HepG2 (cell line): ENCODE results near the gene UBE2N. TPM values are rescaled to one million over a fixed set of nuclear protein-coding genes. Genes with fewer than 3 reads are reported as not detected.

Source experiments
- ATAC-seq: fragments of 200-7000 bp; cut with Tn5 transposase; 3 replicates; pipeline ENCODE4 v1.9.1; 2020; ENCODE audit warnings: mild to moderate bottlenecking, moderate library complexity
- BruUV-seq: library from RNA; stranded (reverse); fragments of 400-500 nt; replicated peaks from 2 replicates; lab custom pipeline; 2021; lab: Mats Ljungman, UMichigan
- CTCF ChIA-PET: fragments of 300-600 bp; formaldehyde crosslinking; extraction: SDS; loops from one replicate; lab custom pipeline; 2021; ENCODE audit warnings: low total read pairs, inconsistent platforms, low intra/inter-chr PET ratio; lab: Yijun Ruan, JAX
- POLR2A ChIA-PET: fragments of 350-600 bp; sonication (Branson Sonifier 250); formaldehyde crosslinking; loops from one replicate; lab custom pipeline; 2020; ENCODE audit warnings: antibody characterized with exemption, inconsistent platforms; lab: Yijun Ruan, JAX
- DNase-seq: peaks from one replicate; pipeline ENCODE4 v3.0.0-alpha.2; 2015; ENCODE audit warnings: low spot score
- FAIRE-seq: peaks from 3 replicates; lab custom pipeline; 2011; peaks lifted over from hg19 to GRCh38; lab: Jason Lieb, UNC
- H2AFZ ChIP-seq: one replicate; pipeline ENCODE4 v1.6.1; 2011; ENCODE audit warnings: low read length, inconsistent platforms
- H3K27ac ChIP-seq: fragments of 300-600 bp; 3 replicates; pipeline ENCODE4 v1.8.0; 2011; ENCODE audit warnings: mixed run types, mild to moderate bottlenecking, mixed read lengths, low read length, inconsistent platforms; ENCODE audit not compliant: insufficient read depth; ENCODE audit errors: extremely low read length
- H3K27me3 ChIP-seq, 2 experiments: fragments of 200-600 bp in 1 of 2; 2 replicates in 1 of 2; 3 replicates in 1 of 2; pipeline versions ENCODE4 v1.6.0 to v1.8.0; 2011; ENCODE audit warnings: low read length in 2 of 2, mild to moderate bottlenecking in 2 of 2, moderate library complexity in 2 of 2, inconsistent platforms in 1 of 2; ENCODE audit not compliant: insufficient read depth in 2 of 2, control insufficient read depth in 1 of 2
- H3K36me3 ChIP-seq, 2 experiments: fragments of 200-600 bp in 1 of 2; replicated peaks in 1 of 2; 2 replicates in 1 of 2; 3 replicates in 1 of 2; pipeline versions ENCODE4 v1.5.1 to v1.8.0; 2011; ENCODE audit warnings: low read length in 2 of 2, inconsistent platforms in 1 of 2; ENCODE audit not compliant: insufficient read depth in 2 of 2, control insufficient read depth in 1 of 2
- H3K4me1 ChIP-seq: 2 replicates; pipeline ENCODE4 v1.5.1; 2012; ENCODE audit warnings: low read length, inconsistent platforms; ENCODE audit not compliant: insufficient read depth
- H3K4me2 ChIP-seq: 2 replicates; pipeline ENCODE4 v1.6.0; 2011; ENCODE audit warnings: low read depth, low read length, inconsistent platforms
- H3K4me3 ChIP-seq, 3 experiments: fragments of 200-600 bp in 1 of 3; sonication (generic), shearing (Covaris generic) in 1 of 3; replicated peaks in 1 of 3; 2 replicates each; pipeline ENCODE4 v1.5.1; 2011 to 2016; ENCODE audit warnings: low read length in 3 of 3, inconsistent platforms in 2 of 3, low read depth in 2 of 3, mild to moderate bottlenecking in 2 of 3, control low read depth in 1 of 3, mixed read lengths in 1 of 3; ENCODE audit not compliant: insufficient read depth in 1 of 3
- H3K79me2 ChIP-seq: one replicate; pipeline ENCODE4 v1.6.1; 2011; ENCODE audit warnings: low read length, inconsistent platforms; ENCODE audit not compliant: insufficient read depth
- H3K9ac ChIP-seq: 2 replicates; pipeline ENCODE4 v1.6.0; 2011; ENCODE audit warnings: mild to moderate bottlenecking, low read depth, low read length, inconsistent platforms; ENCODE audit not compliant: insufficient read depth
- H3K9me3 ChIP-seq: 2 replicates; pipeline ENCODE4 v1.5.1; 2012; ENCODE audit warnings: mild to moderate bottlenecking, low read length
- H4K20me1 ChIP-seq: 2 replicates; pipeline ENCODE4 v1.6.0; 2011; ENCODE audit warnings: inconsistent platforms, mild to moderate bottlenecking, low read length, moderate library complexity; ENCODE audit not compliant: insufficient read depth
- NR3C1 ChIP-seq: sonication (generic); formaldehyde crosslinking; IDR thresholded peaks from 2 replicates; pipeline ENCODE4 v1.4.0; 2020; ENCODE audit warnings: missing genetic modification reagents
- POLR2AphosphoS2 ChIP-seq: IDR thresholded peaks from 2 replicates; pipeline ENCODE4 v1.6.1; 2011; ENCODE audit warnings: low read depth, low read length, improper control_type of control experiment
- RAD21 ChIP-seq: fragments of 450-650 bp; formaldehyde crosslinking; IDR thresholded peaks from 2 replicates; pipeline ENCODE4 v1.5.0; 2020; ENCODE audit warnings: mild to moderate bottlenecking
- RBM22 ChIP-seq: fragments of 200-400 bp; formaldehyde crosslinking; optimal IDR thresholded peaks from 2 replicates; pipeline ENCODE3; 2017; ENCODE audit warnings: mild to moderate bottlenecking, low read length, moderate library complexity
- RELA ChIP-seq: sonication (generic); formaldehyde crosslinking; IDR thresholded peaks from 2 replicates; pipeline ENCODE4 v1.4.0; 2020; ENCODE audit warnings: missing genetic modification reagents
- SSRP1 ChIP-seq: IDR thresholded peaks from 2 replicates; pipeline ENCODE4 v1.6.1; 2016; ENCODE audit warnings: control low read depth
- ZNF121 ChIP-seq: sonication (generic); formaldehyde crosslinking; IDR thresholded peaks from 2 replicates; pipeline ENCODE4 v1.5.0; 2020; ENCODE audit warnings: mild to moderate bottlenecking, missing genetic modification reagents
- ZNF260 ChIP-seq: sonication (generic); formaldehyde crosslinking; IDR thresholded peaks from 2 replicates; pipeline ENCODE4 v1.4.0; 2020; ENCODE audit warnings: missing genetic modification reagents, low read depth, mild to moderate bottlenecking, borderline replicate concordance
- ZNF367 ChIP-seq: sonication (generic); formaldehyde crosslinking; IDR thresholded peaks from 2 replicates; pipeline ENCODE4 v1.4.0; 2020; ENCODE audit warnings: missing genetic modification reagents, borderline replicate concordance
- ZNF672 ChIP-seq: sonication (generic); formaldehyde crosslinking; IDR thresholded peaks from 2 replicates; pipeline ENCODE4 v1.8.1; 2022; ENCODE audit warnings: missing genetic modification reagents
- ZNF790 ChIP-seq: sonication (generic); formaldehyde crosslinking; IDR thresholded peaks from 2 replicates; pipeline ENCODE4 v1.8.0; 2022; ENCODE audit warnings: missing genetic modification reagents, mild to moderate bottlenecking, borderline replicate concordance
- WGBS: methylation state at CpG from one replicate; pipeline ENCODE4 v1.1.6; 2017; ENCODE audit warnings: low lambda C conversion rate; 5-methylcytosine and 5-hydroxymethylcytosine counted together
- in situ Hi-C: cut with HindIII; loops from 2 replicates; pipeline ENCODE4 v1.10.0; 2017; ENCODE audit warnings: low pct_unique_long_range_greater_than_20kb; ENCODE audit not compliant: extremely low pct_ligation_motif_present
- intact Hi-C: fragments of 100-400 bp; cut with micrococcal nuclease; formaldehyde crosslinking; loops from one replicate; pipeline ENCODE4 v1.10.0; 2022; ENCODE audit not compliant: unreplicated experiment
- polyA plus RNA-seq, 8 experiments: library from polyadenylated mRNA; depleted of rRNA in 3 of 8; stranded (reverse) in 7 of 8; unstranded in 1 of 8; fragments of >200 nt; fragmentation: Illumina TruSeq in 4 of 8; extraction: Trizol in 4 of 8; gene quantifications; 2 replicates each; pipeline versions ENCODE4 v1.2.1 to v1.2.3, GENCODE V29; 2011 to 2016; ENCODE audit warnings: low read depth in 4 of 8, missing spikeins in 1 of 8, mixed read lengths in 1 of 8; ENCODE audit not compliant: insufficient read depth in 1 of 8
- total RNA-seq, 5 experiments: library from RNA; depleted of rRNA; stranded (reverse); fragments of >200 nt; fragmentation: Illumina TruSeq; extraction: Trizol; gene quantifications; 2 replicates each; pipeline ENCODE4 v1.2.3, GENCODE V29; 2016; ENCODE audit warnings: low read depth in 1 of 5
- TF ChIP-seq, protein P1 (sequence below): sonication (generic); formaldehyde crosslinking; IDR thresholded peaks from one replicate; pipeline ENCODE4 v1.5.1; 2020; ENCODE audit warnings: mild to moderate bottlenecking, missing genetic modification reagents; ENCODE audit errors: not compliant biosample characterization
- TF ChIP-seq, protein P2 (sequence below): sonication (generic); formaldehyde crosslinking; IDR thresholded peaks from 2 replicates; pipeline ENCODE4 v1.5.0; 2020; ENCODE audit warnings: missing genetic modification reagents, mild to moderate bottlenecking, borderline replicate concordance

The UBE2N gene
- total and polyA plus RNA-seq, 2 of the 13 experiments (the other 11 are each of a cell fraction or from before 2014, with no cell fraction given) = 188 to 197 TPM

GRCh38 chr12:93402333-93403311 is 39.1 kb downstream of the UBE2N start:
- Histone ChIP-seq H3K4me2 (no peak overlapping the region), H3K27ac (no peak overlapping the region), H4K20me1 (no peaks in the 10 kb centered on the region), H3K36me3 (peaks cover 6 to 19% of the 10 kb centered on the region in 2 experiments), H3K9me3 (no peaks in the 10 kb centered on the region), H3K4me3 (no peak overlapping the region), H3K79me2 (no peaks in the 10 kb centered on the region), H3K9ac (no peak overlapping the region), H3K4me1 (peaks cover 11% of the 10 kb centered on the region), H3K27me3 (no peaks in the 10 kb centered on the region), H2AFZ (no peak overlapping the region)
- no peak for FAIRE-seq
- in situ Hi-C loops = loop anchor here (10.0 kb wide), 1 partner anchor 408 kb away; no protein-coding TSS in a partner anchor
- no peak for ATAC-seq
- intact Hi-C loops = no loop called here
- CTCF ChIA-PET = no interaction called here
- BruUV-seq = no TSS peak
- 93% methylated on average over 11 of the region's 11 CpGs for WGBS
- DNase-seq = no peak
- POLR2A ChIA-PET = no interaction called here
- TF ChIP-seq, protein P1, sequence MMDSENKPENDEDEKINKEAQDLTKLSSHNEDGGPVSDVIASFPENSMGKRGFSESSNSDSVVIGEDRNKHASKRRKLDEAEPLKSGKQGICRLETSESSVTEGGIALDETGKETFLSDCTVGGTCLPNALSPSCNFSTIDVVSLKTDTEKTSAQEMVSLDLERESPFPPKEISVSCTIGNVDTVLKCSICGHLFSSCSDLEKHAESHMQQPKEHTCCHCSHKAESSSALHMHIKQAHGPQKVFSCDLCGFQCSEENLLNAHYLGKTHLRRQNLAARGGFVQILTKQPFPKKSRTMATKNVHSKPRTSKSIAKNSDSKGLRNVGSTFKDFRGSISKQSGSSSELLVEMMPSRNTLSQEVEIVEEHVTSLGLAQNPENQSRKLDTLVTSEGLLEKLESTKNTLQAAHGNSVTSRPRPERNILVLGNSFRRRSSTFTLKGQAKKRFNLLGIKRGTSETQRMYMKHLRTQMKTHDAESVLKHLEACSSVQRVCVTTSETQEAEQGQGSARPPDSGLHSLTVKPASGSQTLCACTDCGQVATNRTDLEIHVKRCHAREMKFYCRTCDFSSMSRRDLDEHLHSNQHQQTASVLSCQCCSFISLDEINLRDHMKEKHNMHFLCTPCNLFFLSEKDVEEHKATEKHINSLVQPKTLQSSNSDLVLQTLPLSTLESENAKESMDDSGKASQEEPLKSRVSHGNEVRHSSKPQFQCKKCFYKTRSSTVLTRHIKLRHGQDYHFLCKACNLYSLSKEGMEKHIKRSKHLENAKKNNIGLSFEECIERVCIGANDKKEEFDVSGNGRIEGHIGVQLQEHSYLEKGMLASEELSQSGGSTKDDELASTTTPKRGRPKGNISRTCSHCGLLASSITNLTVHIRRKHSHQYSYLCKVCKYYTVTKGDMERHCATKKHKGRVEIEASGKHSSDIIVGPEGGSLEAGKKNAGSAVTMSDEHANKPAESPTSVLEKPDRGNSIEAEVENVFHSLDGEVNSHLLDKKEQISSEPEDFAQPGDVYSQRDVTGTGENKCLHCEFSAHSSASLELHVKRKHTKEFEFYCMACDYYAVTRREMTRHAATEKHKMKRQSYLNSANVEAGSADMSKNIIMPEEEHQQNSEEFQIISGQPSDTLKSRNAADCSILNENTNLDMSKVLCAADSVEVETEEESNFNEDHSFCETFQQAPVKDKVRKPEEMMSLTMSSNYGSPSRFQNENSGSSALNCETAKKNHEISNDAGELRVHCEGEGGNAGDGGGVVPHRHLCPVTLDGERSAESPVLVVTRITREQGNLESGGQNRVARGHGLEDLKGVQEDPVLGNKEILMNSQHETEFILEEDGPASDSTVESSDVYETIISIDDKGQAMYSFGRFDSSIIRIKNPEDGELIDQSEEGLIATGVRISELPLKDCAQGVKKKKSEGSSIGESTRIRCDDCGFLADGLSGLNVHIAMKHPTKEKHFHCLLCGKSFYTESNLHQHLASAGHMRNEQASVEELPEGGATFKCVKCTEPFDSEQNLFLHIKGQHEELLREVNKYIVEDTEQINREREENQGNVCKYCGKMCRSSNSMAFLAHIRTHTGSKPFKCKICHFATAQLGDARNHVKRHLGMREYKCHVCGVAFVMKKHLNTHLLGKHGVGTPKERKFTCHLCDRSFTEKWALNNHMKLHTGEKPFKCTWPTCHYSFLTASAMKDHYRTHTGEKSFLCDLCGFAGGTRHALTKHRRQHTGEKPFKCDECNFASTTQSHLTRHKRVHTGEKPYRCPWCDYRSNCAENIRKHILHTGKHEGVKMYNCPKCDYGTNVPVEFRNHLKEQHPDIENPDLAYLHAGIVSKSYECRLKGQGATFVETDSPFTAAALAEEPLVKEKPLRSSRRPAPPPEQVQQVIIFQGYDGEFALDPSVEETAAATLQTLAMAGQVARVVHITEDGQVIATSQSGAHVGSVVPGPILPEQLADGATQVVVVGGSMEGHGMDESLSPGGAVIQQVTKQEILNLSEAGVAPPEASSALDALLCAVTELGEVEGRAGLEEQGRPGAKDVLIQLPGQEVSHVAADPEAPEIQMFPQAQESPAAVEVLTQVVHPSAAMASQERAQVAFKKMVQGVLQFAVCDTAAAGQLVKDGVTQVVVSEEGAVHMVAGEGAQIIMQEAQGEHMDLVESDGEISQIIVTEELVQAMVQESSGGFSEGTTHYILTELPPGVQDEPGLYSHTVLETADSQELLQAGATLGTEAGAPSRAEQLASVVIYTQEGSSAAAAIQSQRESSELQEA (CRISPR knock-in tag) = no peak
- no peak for TF ChIP-seq ZNF260 (CRISPR knock-in tag)
- no peak for TF ChIP-seq RAD21
- TF ChIP-seq RBM22 = peak; percentile 78
- no peak for TF ChIP-seq RELA (CRISPR knock-in tag)
- no peak for TF ChIP-seq NR3C1 (CRISPR knock-in tag)
- TF ChIP-seq, protein P2, sequence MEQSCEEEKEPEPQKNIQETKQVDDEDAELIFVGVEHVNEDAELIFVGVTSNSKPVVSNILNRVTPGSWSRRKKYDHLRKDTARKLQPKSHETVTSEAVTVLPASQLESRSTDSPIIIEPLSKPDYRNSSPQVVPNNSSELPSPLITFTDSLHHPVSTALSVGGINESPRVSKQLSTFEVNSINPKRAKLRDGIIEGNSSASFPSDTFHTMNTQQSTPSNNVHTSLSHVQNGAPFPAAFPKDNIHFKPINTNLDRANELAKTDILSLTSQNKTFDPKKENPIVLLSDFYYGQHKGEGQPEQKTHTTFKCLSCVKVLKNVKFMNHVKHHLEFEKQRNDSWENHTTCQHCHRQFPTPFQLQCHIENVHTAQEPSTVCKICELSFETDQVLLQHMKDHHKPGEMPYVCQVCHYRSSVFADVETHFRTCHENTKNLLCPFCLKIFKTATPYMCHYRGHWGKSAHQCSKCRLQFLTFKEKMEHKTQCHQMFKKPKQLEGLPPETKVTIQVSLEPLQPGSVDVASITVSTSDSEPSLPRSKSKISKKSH (CRISPR knock-in tag) = no peak
- TF ChIP-seq SSRP1 (CRISPR knock-in tag) = 0 out of 2 replicates have a peak, but pooled peaks have one; percentile 2
- TF ChIP-seq ZNF672 = no peak
- TF ChIP-seq POLR2AphosphoS2 = peak; percentile 19; the same call in 1 of the 2 replicates
- TF ChIP-seq ZNF367 (CRISPR knock-in tag) = no peak
- TF ChIP-seq ZNF121 (CRISPR knock-in tag) = peak; percentile 80
- no peak for TF ChIP-seq ZNF790 (CRISPR knock-in tag)
